HEK293T (cell line): ENCODE results near the gene SLC6A1.

Experiments used
- BHLHE40 ChIP-seq: fragments of 450-650 bp; IDR thresholded peaks from 2 replicates; pipeline ENCODE4 v1.6.1; 2016; ENCODE audit warnings: mild to moderate bottlenecking, moderate library complexity, borderline replicate concordance
- ELF4 ChIP-seq: fragments of 450-650 bp; IDR thresholded peaks from 2 replicates; pipeline ENCODE4 v1.6.1; 2017; ENCODE audit warnings: antibody characterized with exemption
- FOXA1 ChIP-seq: fragments of 450-650 bp; IDR thresholded peaks from 2 replicates; pipeline ENCODE4 v1.6.1; 2016; ENCODE audit warnings: mild to moderate bottlenecking
- FOXK2 ChIP-seq: fragments of 450-650 bp; IDR thresholded peaks from 2 replicates; pipeline ENCODE4 v1.6.1; 2016; ENCODE audit warnings: mild to moderate bottlenecking
- SP1 ChIP-seq: fragments of 450-650 bp; IDR thresholded peaks from 2 replicates; pipeline ENCODE4 v1.6.1; 2017

DNA sequence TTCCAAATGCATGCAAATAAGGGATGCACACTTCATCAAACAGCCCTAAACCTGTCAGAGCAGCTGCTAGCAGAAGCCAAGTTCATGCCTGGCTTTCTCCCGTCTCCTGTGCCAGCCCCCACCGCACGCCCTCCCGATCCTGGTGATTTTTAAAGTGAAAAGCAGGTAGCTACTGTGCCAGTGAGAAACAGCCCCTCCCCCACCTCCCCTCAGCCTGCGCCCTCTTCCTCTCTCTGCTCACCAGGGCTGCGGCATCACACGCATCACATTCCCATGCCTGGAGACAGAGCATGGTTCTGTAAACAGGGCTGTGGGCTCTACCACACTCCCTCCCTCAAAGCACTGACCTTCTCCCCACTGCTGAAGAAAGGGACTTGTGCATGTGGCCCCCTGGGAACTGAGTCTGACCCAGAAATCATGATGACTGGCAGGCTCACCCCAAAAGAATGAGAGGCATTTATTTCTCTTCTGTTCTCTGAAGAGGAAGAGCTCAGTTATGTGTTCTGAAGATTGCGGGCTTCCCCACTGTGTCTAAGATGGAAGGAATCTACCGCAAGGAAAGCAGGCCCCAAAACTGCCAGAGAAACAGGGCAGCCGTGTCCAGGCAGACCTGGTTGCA lies 14.5 kb upstream of the SLC6A1 start:
- no peak for TF ChIP-seq ELF4
- no peak for TF ChIP-seq SP1
- TF ChIP-seq FOXA1: no peak
- TF ChIP-seq BHLHE40: no peak
- no peak for TF ChIP-seq FOXK2
